A673 (cell line): ENCODE data around the gene CCDC40. TPM values are rescaled to one million over a fixed set of nuclear protein-coding genes. Genes with fewer than 3 reads are reported as not detected.

Experiments used
- BruUV-seq: library from RNA; stranded (reverse); fragments of 400-500 nt; replicated peaks from 2 replicates; lab custom pipeline; 2021; lab: Mats Ljungman, UMichigan
- CTCF ChIA-PET: fragments of 300-600 bp; sonication (Branson Sonifier 250); formaldehyde crosslinking; loops from one replicate; lab custom pipeline; 2022; ENCODE audit warnings: antibody characterized with exemption; lab: Charles Lee
- POLR2A ChIA-PET: fragments of 300-600 bp; sonication (Branson Sonifier 250); formaldehyde crosslinking; loops from one replicate; lab custom pipeline; 2022; ENCODE audit warnings: antibody characterized with exemption; ENCODE audit not compliant: low non-redundant PET; lab: Charles Lee
- DNase-seq: peaks from one replicate; pipeline ENCODE4 v3.0.0-alpha.2; 2015; ENCODE audit warnings: low spot score
- H3K27ac ChIP-seq: fragments of 200-600 bp; sonication (generic); 2 replicates; pipeline ENCODE4 v1.5.1; 2016; ENCODE audit warnings: mixed run types, low read depth, mild to moderate bottlenecking, mixed read lengths, antibody characterized with exemption, low read length; ENCODE audit not compliant: poor library complexity, severe bottlenecking
- H3K27me3 ChIP-seq: fragments of 200-600 bp; sonication (generic); replicated peaks from 2 replicates; pipeline ENCODE4 v1.6.1; 2017; ENCODE audit warnings: mixed run types, low read depth, mild to moderate bottlenecking, mixed read lengths, antibody characterized with exemption, low read length; ENCODE audit not compliant: insufficient read depth, poor library complexity
- H3K36me3 ChIP-seq: fragments of 200-600 bp; sonication (generic); 2 replicates; pipeline ENCODE4 v1.6.1; 2016; ENCODE audit warnings: mixed run types, mild to moderate bottlenecking, mixed read lengths, antibody characterized with exemption, low read length; ENCODE audit not compliant: insufficient read depth, poor library complexity, severe bottlenecking
- H3K4me1 ChIP-seq: fragments of 200-600 bp; sonication (generic); 2 replicates; pipeline ENCODE4 v1.6.1; 2017; ENCODE audit warnings: mixed run types, mild to moderate bottlenecking, mixed read lengths, antibody characterized with exemption, low read length; ENCODE audit not compliant: insufficient read depth, poor library complexity, severe bottlenecking
- H3K4me3 ChIP-seq: fragments of 200-600 bp; sonication (generic); 2 replicates; pipeline ENCODE4 v1.5.1; 2016; ENCODE audit warnings: low read depth, mixed run types, mild to moderate bottlenecking, mixed read lengths, low read length; ENCODE audit not compliant: poor library complexity, severe bottlenecking
- H3K9me3 ChIP-seq: fragments of 200-600 bp; sonication (generic); 2 replicates; pipeline ENCODE4 v1.6.1; 2016; ENCODE audit warnings: mixed run types, low read depth, mild to moderate bottlenecking, mixed read lengths, antibody characterized with exemption, low read length; ENCODE audit not compliant: poor library complexity, severe bottlenecking
- EZH2 ChIP-seq: fragments of 200-600 bp; sonication (generic); IDR thresholded peaks from 2 replicates; pipeline ENCODE4 v1.6.1; 2017; ENCODE audit warnings: borderline replicate concordance, low read depth, mild to moderate bottlenecking, mixed read lengths, antibody characterized with exemption, low read length; ENCODE audit not compliant: poor library complexity, severe bottlenecking
- intact Hi-C: fragments of 100-400 bp; cut with micrococcal nuclease; formaldehyde crosslinking; loops from one replicate; pipeline ENCODE4 v1.10.0; 2022; ENCODE audit not compliant: unreplicated experiment
- total RNA-seq: library from RNA; stranded (reverse); gene quantifications from 2 replicates; pipeline ENCODE4 v1.2.3, GENCODE V29; 2021
- TF ChIP-seq, protein P1 (sequence below): fragments of 300-800, 200-600 bp; sonication (generic); conservative IDR thresholded peaks from 2 replicates; pipeline ENCODE4 v1.5.1; 2017; ENCODE audit warnings: low read depth, mild to moderate bottlenecking, antibody characterized with exemption, low read length, moderate library complexity, mixed read lengths

CCDC40 gene
- total RNA-seq, 1 experiment from 2014 or later, result 3.5 TPM

DNA sequence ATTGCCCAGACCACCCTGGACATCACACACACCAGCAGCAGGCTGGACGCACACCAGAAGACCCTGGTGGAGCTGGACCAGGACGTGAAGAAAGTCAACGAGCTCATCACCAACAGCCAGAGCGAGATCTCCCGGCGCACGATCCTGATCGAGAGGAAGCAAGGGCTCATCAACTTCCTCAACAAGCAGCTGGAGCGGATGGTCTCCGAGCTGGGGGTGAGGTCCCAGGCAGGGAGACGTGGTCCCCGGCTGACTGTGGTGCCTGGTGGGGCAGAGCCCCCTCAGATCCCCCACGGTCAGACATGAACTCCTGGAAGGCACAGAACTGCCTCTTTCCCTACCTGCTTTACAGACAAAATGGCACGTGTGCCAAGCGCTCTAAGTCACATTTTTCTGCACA is 48.3 kb downstream of the CCDC40 start:
- Histone ChIP-seq H3K4me3 (no peak overlapping the region), H3K9me3 (no peaks in the 10 kb centered on the region), H3K27me3 (no peaks in the 10 kb centered on the region), H3K4me1 (no peaks in the 10 kb centered on the region), H3K36me3 (no peaks in the 10 kb centered on the region), H3K27ac (no peak overlapping the region)
- ChIA-PET CTCF (no interaction called here), POLR2A (no interaction called here)
- intact Hi-C loops, result loop anchor here (5.0 kb wide), 1 partner anchor 278 kb away; no protein-coding TSS in a partner anchor
- no TSS peak for BruUV-seq
- DNase-seq, result no peak
- TF ChIP-seq, protein P1, sequence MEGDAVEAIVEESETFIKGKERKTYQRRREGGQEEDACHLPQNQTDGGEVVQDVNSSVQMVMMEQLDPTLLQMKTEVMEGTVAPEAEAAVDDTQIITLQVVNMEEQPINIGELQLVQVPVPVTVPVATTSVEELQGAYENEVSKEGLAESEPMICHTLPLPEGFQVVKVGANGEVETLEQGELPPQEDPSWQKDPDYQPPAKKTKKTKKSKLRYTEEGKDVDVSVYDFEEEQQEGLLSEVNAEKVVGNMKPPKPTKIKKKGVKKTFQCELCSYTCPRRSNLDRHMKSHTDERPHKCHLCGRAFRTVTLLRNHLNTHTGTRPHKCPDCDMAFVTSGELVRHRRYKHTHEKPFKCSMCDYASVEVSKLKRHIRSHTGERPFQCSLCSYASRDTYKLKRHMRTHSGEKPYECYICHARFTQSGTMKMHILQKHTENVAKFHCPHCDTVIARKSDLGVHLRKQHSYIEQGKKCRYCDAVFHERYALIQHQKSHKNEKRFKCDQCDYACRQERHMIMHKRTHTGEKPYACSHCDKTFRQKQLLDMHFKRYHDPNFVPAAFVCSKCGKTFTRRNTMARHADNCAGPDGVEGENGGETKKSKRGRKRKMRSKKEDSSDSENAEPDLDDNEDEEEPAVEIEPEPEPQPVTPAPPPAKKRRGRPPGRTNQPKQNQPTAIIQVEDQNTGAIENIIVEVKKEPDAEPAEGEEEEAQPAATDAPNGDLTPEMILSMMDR, result no peak
- TF ChIP-seq EZH2, result no peak

DNA sequence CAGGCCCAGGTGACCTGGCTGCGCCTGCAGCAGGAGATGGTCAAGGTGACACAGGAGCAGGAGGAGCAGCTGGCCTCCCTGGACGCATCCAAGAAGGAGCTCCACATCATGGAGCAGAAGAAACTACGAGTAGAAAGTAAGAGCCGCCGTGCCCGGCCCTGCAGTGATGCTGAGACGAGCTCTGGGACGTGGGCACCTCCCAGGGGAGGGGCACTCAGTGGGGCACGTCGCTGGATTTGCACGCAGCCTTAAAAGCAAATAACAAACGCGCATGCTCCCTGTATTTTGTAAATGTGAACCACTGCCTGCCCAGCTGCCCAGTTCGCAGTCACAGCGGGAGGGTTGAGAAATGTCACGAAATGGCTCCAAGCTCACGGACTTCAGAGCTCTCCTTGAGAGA is 49.6 kb downstream of the CCDC40 start:
- Histone ChIP-seq H3K27ac (no peak overlapping the region), H3K36me3 (no peaks in the 10 kb centered on the region), H3K4me3 (no peak overlapping the region), H3K9me3 (no peaks in the 10 kb centered on the region), H3K27me3 (no peaks in the 10 kb centered on the region), H3K4me1 (no peaks in the 10 kb centered on the region)
- CTCF ChIA-PET, result interaction anchor here (0.7 kb wide), 1 partner anchor 97 kb away, joined by 13 read pairs; no protein-coding TSS in a partner anchor
- no TSS peak for BruUV-seq
- intact Hi-C loops, result no loop called here
- DNase-seq, result no peak
- no peak for TF ChIP-seq EZH2
- TF ChIP-seq, protein P1, result no peak
- POLR2A ChIA-PET, result no interaction called here

DNA sequence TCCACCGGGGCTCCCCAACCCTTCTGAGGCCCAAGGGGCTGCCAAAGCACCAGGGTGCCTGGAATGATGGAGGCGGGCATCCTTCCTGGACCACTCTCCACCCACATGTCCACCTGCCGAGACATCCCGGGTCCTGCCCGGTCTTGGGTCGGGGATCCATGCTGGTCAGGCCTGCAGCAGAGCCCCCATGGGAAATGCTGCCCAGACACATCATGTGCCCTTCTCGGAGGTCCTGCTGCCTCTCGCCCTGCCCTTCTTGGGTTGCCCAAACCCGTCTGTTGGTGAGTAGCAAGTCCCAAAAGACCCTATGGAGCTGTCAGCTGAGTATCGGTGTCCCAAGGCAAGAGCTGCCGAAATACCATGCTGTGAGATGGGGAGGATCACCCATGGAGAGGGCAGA is 50.2 kb downstream of the CCDC40 start:
- POLR2A ChIA-PET, result no interaction called here

More for the DNA sequence above, 50.2 kb downstream of the CCDC40 start:
- H3K4me3 ChIP-seq, result no peak overlapping the region
- H3K9me3 ChIP-seq, result no peaks in the 10 kb centered on the region
- no peaks in the 10 kb centered on the region for H3K4me1 ChIP-seq
- no TSS peak for BruUV-seq
- no peak for TF ChIP-seq EZH2
- TF ChIP-seq, protein P1, result no peak
- no peak overlapping the region for H3K27ac ChIP-seq
- no peaks in the 10 kb centered on the region for H3K27me3 ChIP-seq
- DNase-seq, result no peak
- no peaks in the 10 kb centered on the region for H3K36me3 ChIP-seq
- intact Hi-C loops, result no loop called here
- CTCF ChIA-PET, result no interaction called here
